GM06990 (cell line): Measurements from ENCODE around the gene RASSF1.

ENCODE experiments used
- DNase-seq: peaks from one replicate; pipeline ENCODE4 v3.0.0-alpha.2; 2011; ENCODE audit not compliant: insufficient read length; ENCODE audit errors: extremely low read depth
- H3K27me3 ChIP-seq: replicated peaks from 2 replicates; pipeline ENCODE4 v1.6.0; 2011; ENCODE audit warnings: low read length; ENCODE audit not compliant: control insufficient read depth, insufficient read depth
- H3K36me3 ChIP-seq: 2 replicates; pipeline ENCODE4 v1.5.1; 2011; ENCODE audit warnings: low read length; ENCODE audit not compliant: control insufficient read depth, insufficient read depth
- H3K4me3 ChIP-seq: replicated peaks from 2 replicates; pipeline ENCODE4 v1.5.1; 2011; ENCODE audit warnings: low read depth, mild to moderate bottlenecking, control low read depth, low read length
- TF ChIP-seq, protein P1 (sequence below): IDR thresholded peaks from 2 replicates; pipeline ENCODE4 v1.5.1; 2011; ENCODE audit warnings: low read length, control low read depth, mild to moderate bottlenecking, inconsistent platforms; ENCODE audit not compliant: insufficient read depth, poor library complexity, severe bottlenecking

Gene RASSF1

GRCh38 chr3:50294492-50295403, 45.9 kb downstream of the RASSF1 start:
- H3K27me3 ChIP-seq: no peaks in the 10 kb centered on the region
- TF ChIP-seq, protein P1, sequence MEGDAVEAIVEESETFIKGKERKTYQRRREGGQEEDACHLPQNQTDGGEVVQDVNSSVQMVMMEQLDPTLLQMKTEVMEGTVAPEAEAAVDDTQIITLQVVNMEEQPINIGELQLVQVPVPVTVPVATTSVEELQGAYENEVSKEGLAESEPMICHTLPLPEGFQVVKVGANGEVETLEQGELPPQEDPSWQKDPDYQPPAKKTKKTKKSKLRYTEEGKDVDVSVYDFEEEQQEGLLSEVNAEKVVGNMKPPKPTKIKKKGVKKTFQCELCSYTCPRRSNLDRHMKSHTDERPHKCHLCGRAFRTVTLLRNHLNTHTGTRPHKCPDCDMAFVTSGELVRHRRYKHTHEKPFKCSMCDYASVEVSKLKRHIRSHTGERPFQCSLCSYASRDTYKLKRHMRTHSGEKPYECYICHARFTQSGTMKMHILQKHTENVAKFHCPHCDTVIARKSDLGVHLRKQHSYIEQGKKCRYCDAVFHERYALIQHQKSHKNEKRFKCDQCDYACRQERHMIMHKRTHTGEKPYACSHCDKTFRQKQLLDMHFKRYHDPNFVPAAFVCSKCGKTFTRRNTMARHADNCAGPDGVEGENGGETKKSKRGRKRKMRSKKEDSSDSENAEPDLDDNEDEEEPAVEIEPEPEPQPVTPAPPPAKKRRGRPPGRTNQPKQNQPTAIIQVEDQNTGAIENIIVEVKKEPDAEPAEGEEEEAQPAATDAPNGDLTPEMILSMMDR: no peak
- H3K36me3 ChIP-seq: peaks cover 6% of the 10 kb centered on the region
- DNase-seq: no peak
- H3K4me3 ChIP-seq: no peak overlapping the region

- no peaks in the 10 kb centered on the region for H3K27me3 ChIP-seq
- TF ChIP-seq, protein P1: no peak
- H3K4me3 ChIP-seq: no peak overlapping the region
These were observed 46.5 kb downstream of the RASSF1 start for GRCh38 chr3:50294089-50294488.

GRCh38 chr3:50293079-50293801, 47.4 kb downstream of the RASSF1 start:
- Histone ChIP-seq H3K27me3 (no peaks in the 10 kb centered on the region), H3K36me3 (peaks cover 20% of the 10 kb centered on the region), H3K4me3 (peak overlapping the region; percentile 64)
- DNase-seq: no peak
- TF ChIP-seq, protein P1: no peak

More at GRCh38 chr3:50294089-50294488, 46.5 kb downstream of the RASSF1 start:
- no peak for DNase-seq
- H3K36me3 ChIP-seq: peaks cover 12% of the 10 kb centered on the region

- Histone ChIP-seq H3K27me3 (no peaks in the 10 kb centered on the region), H3K36me3 (peaks cover 22% of the 10 kb centered on the region), H3K4me3 (peak within 1 kb of the TSS; percentile 95)
- DNase-seq: peak; percentile 97
- TF ChIP-seq, protein P1: no peak
These were observed 48.2 kb downstream of the RASSF1 start, which contains the start of gene IFRD2 for GRCh38 chr3:50292159-50293078. Gene IFRD2, minus strand, starts transcription at chr3:50292429. Its CDS starts 155 bp downstream, at chr3:50292274.

- peak; percentile 3 for DNase-seq
- TF ChIP-seq, protein P1: no peak
- no peak overlapping the region for H3K4me3 ChIP-seq
- peaks cover 28% of the 10 kb centered on the region for H3K36me3 ChIP-seq
- no peaks in the 10 kb centered on the region for H3K27me3 ChIP-seq
These were observed 50.4 kb downstream of the RASSF1 start for GRCh38 chr3:50290161-50290641.
